IPS DF 6.9 (cell line): ENCODE results near the gene RAB32.
"Not testable (repeated sequence)": the region's sequence is repeated elsewhere in the genome, so short reads cannot be mapped to it uniquely, and the experiment has no call there.

Experiments
- DNase-seq: peaks from one replicate; pipeline ENCODE4 v3.0.0-alpha.2; 2013; ENCODE audit warnings: low read depth, low spot score
- H3K27ac ChIP-seq: one replicate; pipeline ENCODE4 v1.5.1; 2013; ENCODE audit warnings: low read length, control low read depth
- H3K27me3 ChIP-seq: 2 replicates; pipeline ENCODE4 v1.6.1; 2013; ENCODE audit warnings: mild to moderate bottlenecking, low read length; ENCODE audit not compliant: control insufficient read depth, insufficient read depth
- H3K36me3 ChIP-seq: 2 replicates; pipeline ENCODE4 v1.6.1; 2013; ENCODE audit warnings: low read length; ENCODE audit not compliant: control insufficient read depth, insufficient read depth
- H3K4me1 ChIP-seq: 2 replicates; pipeline ENCODE4 v1.6.1; 2013; ENCODE audit warnings: low read length; ENCODE audit not compliant: control insufficient read depth, insufficient read depth
- H3K4me3 ChIP-seq: 2 replicates; pipeline ENCODE4 v1.5.1; 2013; ENCODE audit warnings: mild to moderate bottlenecking, low read length
- H3K9me3 ChIP-seq: 2 replicates; pipeline ENCODE4 v1.6.1; 2013; ENCODE audit warnings: low read length, inconsistent platforms; ENCODE audit not compliant: control insufficient read depth, insufficient read depth
- WGBS: extraction: QIAGEN DNeasy Blood & Tissue Kit; methylation state at CpG from one replicate; pipeline ENCODE4 v1.1.7; 2013; ENCODE audit warnings: mixed read lengths, missing lambda C conversion rate; ENCODE audit not compliant: insufficient read length, insufficient coverage; 5-methylcytosine and 5-hydroxymethylcytosine counted together

The RAB32 gene

DNA sequence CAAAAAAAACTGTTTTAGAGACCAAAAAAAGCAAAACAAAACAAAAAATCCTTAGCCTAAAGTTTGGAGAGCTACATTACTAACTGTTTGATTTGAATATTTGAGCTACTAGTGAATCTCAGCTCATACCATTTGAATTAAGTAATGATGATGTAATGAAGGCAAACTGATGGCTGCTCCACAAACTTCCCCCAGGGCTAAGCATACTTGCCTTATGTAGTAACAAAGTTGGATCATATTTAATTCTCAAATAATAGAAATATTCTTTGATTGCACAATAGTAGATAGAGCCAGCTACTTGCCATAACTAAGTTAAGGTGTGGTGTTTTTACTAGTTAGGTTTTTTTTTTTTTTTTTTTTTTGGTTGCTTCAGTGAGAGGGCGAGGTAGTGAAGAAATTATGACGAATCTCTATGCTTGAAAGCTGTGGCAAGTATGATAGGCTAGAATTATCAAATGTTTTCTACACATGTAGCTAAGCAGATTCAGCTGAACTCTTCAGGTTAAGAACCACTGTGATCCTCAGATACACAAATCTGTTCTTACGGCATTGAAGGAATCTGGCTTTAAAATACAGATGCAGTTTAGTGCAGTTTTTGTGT, 2.9 kb downstream of the RAB32 start:
- DNase-seq, result no peak
- Histone ChIP-seq H3K9me3 (no peaks in the 10 kb centered on the region), H3K4me1 (no peaks in the 10 kb centered on the region; the same call in 1 of the 2 replicates), H3K4me3 (no peak overlapping the region), H3K27ac (no peak overlapping the region), H3K27me3 (no peaks in the 10 kb centered on the region), H3K36me3 (no peaks in the 10 kb centered on the region)
- WGBS, result no CpG with 5 or more reads among the region's 3 CpGs

DNA sequence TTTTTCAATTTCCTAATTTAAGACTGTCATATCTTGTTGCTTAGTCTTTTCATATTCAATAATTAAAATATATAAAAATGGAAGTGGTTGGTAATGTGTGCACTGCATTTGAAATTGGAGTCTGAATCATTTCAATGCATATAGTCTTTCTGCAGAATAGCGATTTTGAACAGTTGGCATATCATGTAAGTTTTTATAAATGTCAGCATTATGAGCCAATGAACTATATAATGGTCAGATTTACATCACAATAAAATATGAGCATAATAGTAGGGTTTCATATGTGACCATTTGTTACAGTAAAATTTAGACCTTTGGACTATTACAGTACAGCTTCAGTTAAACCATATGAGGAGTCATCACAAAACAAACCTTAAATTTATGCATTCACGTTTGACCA, 4.3 kb downstream of the RAB32 start:
- DNase-seq, result no peak
- no peak overlapping the region for H3K27ac ChIP-seq
- H3K27me3 ChIP-seq, result no peaks in the 10 kb centered on the region
- no peaks in the 10 kb centered on the region; the same call in 1 of the 2 replicates for H3K4me1 ChIP-seq
- H3K36me3 ChIP-seq, result no peaks in the 10 kb centered on the region
- 100% methylated on average over 1 of the region's 2 CpGs for WGBS
- H3K9me3 ChIP-seq, result no peaks in the 10 kb centered on the region
- H3K4me3 ChIP-seq, result no peak overlapping the region

DNA sequence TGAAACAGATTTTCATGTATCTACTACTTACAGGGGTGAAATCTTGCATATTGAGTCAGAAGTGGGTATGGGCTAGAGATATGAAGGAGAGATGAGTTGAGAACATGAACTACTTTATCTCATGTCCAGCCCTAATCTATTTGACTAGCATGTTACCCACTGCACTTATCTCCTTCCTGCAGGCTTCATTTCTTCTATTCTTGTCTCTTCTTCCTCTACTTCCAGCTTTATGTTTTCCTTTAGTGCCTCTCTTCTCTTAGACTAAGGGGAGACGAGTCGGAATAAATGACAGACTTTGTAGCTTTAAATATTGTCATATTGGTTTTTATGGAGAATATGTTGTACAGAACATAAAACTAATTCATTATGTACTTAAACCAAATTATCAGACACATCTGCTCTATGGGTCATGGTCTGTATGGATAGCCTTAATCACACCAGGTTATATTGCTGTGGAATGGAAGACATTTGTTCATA, 5.3 kb downstream of the RAB32 start:
- H3K27me3 ChIP-seq, result no peaks in the 10 kb centered on the region
- H3K27ac ChIP-seq, result no peak overlapping the region
- H3K4me1 ChIP-seq, result no peaks in the 10 kb centered on the region; the same call in 1 of the 2 replicates
- H3K4me3 ChIP-seq, result no peak overlapping the region
- H3K9me3 ChIP-seq, result no peaks in the 10 kb centered on the region
- WGBS, result no CpG with 5 or more reads among the region's 2 CpGs
- H3K36me3 ChIP-seq, result no peaks in the 10 kb centered on the region
- no peak for DNase-seq

DNA sequence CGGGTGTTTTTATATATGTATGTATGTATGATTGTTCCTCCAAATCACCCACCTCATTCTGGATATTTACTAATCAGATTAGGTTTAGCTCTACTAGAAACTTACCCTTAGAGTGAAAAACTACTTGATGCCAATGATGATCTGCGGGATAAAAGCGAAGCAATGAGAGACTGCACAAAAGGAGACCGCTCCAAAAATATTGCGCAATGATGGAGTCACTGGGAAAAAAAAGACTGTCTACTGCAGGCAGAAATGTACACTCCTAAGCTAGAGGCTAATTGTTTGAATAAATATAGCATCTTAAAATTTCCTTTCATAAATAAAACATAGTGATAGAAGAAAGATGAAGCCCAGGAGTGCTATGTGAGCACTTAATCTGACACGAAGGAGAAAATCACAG, 7.3 kb downstream of the RAB32 start:
- WGBS, result no CpG with 5 or more reads among the region's 6 CpGs
- Histone ChIP-seq H3K4me1 (no peaks in the 10 kb centered on the region), H3K36me3 (no peaks in the 10 kb centered on the region)

DNA sequence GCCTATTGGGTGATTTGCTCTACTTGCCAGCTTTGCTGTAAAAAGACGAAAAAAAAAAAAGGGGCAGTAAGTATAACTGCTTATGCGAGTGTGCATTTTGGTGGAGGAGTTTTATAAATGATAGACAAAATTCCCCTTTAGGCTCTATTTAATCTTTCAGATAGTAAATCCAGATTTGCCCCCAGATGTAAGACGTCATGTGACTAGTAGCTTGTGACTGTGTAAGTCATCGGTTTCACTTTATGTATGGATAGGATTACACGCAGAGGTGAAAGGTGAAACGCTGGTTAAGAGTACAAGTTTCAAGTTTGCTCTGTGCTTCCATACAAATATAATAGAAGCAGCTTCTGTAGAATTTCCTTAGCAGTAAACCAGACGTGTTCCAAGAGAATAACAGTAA, 7.9 kb downstream of the RAB32 start:
- no peaks in the 10 kb centered on the region for H3K9me3 ChIP-seq
- no peaks in the 10 kb centered on the region for H3K27me3 ChIP-seq
- H3K4me3 ChIP-seq, result no peak overlapping the region
- WGBS, result no CpG with 5 or more reads among the region's 7 CpGs
- H3K36me3 ChIP-seq, result no peaks in the 10 kb centered on the region
- DNase-seq, result no peak
- no peak overlapping the region for H3K27ac ChIP-seq
- no peaks in the 10 kb centered on the region for H3K4me1 ChIP-seq

More for the DNA sequence above, 7.3 kb downstream of the RAB32 start:
- H3K27ac ChIP-seq, result no peak overlapping the region
- no peak overlapping the region for H3K4me3 ChIP-seq
- no peaks in the 10 kb centered on the region for H3K9me3 ChIP-seq
- no peak for DNase-seq
- H3K27me3 ChIP-seq, result no peaks in the 10 kb centered on the region

DNA sequence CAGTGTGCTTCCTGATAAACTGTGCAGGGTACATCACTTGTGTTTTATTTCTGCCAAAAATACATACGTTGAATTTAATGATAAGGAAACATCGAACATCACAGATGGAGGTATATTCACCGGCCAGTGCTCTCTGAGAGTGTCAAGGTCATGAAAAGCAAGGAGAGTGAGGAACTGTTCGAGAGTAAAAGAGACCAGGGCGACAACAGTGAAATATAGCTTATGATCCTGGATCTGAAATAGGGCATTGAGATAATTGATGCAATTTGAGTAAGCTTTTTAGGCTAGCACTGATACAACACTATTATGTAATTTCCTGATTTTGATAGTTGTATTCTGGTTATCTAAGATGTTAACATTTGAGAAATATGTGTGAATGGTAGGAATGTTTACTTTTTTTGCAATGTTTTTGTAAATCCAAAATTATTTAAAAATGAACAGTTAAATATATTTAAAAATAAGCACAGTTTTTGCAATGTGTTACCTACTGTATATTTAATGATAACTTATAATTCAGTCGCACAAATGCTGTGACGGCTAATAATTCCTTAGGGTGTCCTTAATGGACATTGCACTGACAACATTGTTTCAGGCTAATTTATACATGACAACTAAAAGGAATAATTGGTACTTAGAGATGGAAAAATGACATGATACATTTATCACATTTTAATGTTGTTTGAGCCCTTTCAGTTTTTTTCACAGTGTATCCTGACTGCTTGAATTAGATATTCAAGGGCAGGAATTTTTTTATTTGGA, 9.9 kb downstream of the RAB32 start:
- Histone ChIP-seq H3K27me3 (no peaks in the 10 kb centered on the region), H3K4me1 (no peaks in the 10 kb centered on the region), H3K27ac (no peak overlapping the region), H3K36me3 (no peaks in the 10 kb centered on the region), H3K9me3 (no peaks in the 10 kb centered on the region), H3K4me3 (no peak overlapping the region)
- WGBS, result no CpG with 5 or more reads among the region's 7 CpGs
- DNase-seq, result no peak

DNA sequence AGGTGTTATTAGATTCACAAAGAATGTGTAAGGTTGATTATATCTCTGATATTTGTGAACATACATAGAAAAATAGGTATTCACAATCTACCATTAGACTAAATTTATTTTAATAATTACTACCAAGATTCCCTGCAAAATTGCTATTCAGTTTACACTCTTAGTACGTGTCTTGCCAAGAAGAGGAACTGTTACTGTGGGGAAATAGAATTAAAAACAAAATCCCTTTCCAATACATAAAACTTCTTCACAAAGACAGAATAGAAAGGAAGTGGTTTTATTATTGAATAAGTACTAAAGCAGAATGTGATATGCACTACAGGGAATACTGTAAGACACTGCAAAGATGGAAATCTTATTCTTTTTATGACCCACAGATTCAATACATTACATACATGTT, 17.0 kb downstream of the RAB32 start:
- no peak overlapping the region for H3K27ac ChIP-seq
- no CpG with 5 or more reads among the region's 1 CpG for WGBS

DNA sequence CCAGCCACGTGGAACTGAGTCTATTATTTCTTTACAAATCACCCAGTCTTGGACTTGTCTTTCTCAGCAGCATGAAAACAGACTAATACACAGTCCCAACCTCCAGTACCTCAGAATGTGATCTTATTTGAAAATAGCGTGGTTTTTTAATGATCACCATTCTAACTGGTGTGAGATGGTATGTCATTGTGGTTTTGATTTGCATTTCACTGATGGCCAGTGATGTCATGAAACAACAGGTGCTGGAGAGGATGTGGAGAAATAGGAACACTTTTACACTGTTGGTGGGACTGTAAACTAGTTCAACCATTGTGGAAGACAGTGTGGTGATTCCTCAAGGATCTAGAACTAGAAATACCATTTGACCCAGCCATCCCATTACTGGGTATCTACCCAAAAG, 23.0 kb downstream of the RAB32 start:
- not testable (repeated sequence) for H3K27me3 ChIP-seq, H3K27ac ChIP-seq, H3K4me3 ChIP-seq, H3K9me3 ChIP-seq, H3K4me1 ChIP-seq, H3K36me3 ChIP-seq, DNase-seq
- no CpG with 5 or more reads among the region's 2 CpGs for WGBS

More for the DNA sequence above, 17.0 kb downstream of the RAB32 start:
- Histone ChIP-seq H3K4me3 (no peak overlapping the region), H3K9me3 (no peaks in the 10 kb centered on the region), H3K4me1 (no peaks in the 10 kb centered on the region), H3K27me3 (no peaks in the 10 kb centered on the region), H3K36me3 (no peaks in the 10 kb centered on the region)
- DNase-seq, result no peak

DNA sequence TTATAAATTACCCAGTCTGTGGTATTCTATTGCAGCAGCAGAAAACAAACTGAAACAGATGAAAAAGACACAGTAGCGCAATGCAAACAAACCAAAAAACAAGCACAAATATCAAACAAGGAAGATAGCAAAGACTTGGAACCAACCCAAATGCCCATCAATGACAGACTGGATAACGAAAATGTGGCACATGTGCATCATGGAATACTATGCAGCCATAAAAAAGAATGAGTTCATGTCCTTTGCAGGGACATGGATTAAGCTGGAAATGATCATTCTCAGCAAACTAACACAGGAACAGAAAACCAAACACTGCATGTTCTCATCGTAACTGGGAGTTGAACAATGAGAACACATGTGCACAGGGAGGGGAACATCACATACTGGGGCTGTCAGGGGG, 25.0 kb downstream of the RAB32 start:
- H3K4me1 ChIP-seq, H3K4me3 ChIP-seq, H3K27ac ChIP-seq, H3K36me3 ChIP-seq, DNase-seq, H3K9me3 ChIP-seq, H3K27me3 ChIP-seq: not testable (repeated sequence)
- no CpG with 5 or more reads among the region's 3 CpGs for WGBS

DNA sequence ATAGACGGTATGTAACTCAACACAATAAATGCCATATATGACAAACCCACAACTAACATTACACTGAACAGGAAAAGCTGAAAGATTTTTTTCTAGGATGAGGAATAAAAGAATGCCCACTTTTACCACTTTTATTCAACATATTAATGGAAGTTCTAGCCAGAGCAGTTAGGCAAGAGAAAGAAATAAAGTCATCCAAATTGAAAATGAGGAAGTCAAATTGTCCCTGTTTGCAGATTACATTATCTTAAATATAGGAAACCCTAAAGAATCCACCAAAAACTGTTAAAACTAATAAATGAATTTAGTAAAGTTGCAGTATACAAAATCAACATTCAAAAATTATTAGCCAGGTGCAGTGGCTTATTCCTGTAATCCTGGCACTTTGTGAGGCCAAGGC, 30.6 kb downstream of the RAB32 start:
- Histone ChIP-seq H3K36me3 (no peaks in the 10 kb centered on the region), H3K9me3 (no peaks in the 10 kb centered on the region), H3K27me3 (no peaks in the 10 kb centered on the region), H3K27ac (no peak overlapping the region), H3K4me3 (no peak overlapping the region), H3K4me1 (no peaks in the 10 kb centered on the region)
- WGBS, result no CpG with 5 or more reads among the region's 1 CpG
- DNase-seq, result no peak

DNA sequence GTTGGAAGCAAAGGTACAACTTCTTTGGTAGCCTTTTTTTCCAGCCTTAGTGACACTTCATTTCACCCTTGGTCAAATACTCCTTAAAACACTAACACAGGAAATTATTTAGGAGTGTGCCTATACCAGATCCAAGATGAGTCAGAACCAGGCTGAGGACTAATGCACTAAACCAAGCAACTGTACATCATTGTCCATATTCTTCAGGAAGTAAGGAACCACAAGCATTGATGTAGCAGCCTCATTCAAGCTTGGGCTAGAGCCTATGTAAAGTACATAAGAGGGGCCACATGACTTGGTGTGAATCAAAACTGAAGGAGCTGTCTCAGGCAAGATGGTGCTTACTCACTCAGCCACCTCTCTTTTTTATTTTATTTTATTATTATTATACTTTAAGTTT, 34.4 kb downstream of the RAB32 start:
- DNase-seq, result no peak
- H3K27me3 ChIP-seq, result no peaks in the 10 kb centered on the region
- no peaks in the 10 kb centered on the region for H3K36me3 ChIP-seq
- H3K9me3 ChIP-seq, result no peaks in the 10 kb centered on the region
- no peaks in the 10 kb centered on the region for H3K4me1 ChIP-seq
- no peak overlapping the region for H3K27ac ChIP-seq
- no peak overlapping the region for H3K4me3 ChIP-seq
